OCI-LY7 (cell line): ENCODE data around the gene NATD1. TPM values are rescaled to one million over a fixed set of nuclear protein-coding genes. Genes with fewer than 3 reads are reported as not detected.

Source experiments
- BruUV-seq: library from RNA; stranded (reverse); fragments of 400-500 nt; replicated peaks from 2 replicates; lab custom pipeline; 2021; lab: Mats Ljungman, UMichigan
- CTCF ChIA-PET: fragments of 300-600 bp; sonication (Branson Sonifier 250); formaldehyde crosslinking; loops from one replicate; lab custom pipeline; 2022; ENCODE audit warnings: antibody characterized with exemption; ENCODE audit not compliant: unreplicated experiment; lab: Charles Lee
- POLR2A ChIA-PET: fragments of 300-600 bp; sonication (Branson Sonifier 250); formaldehyde crosslinking; loops from one replicate; lab custom pipeline; 2022; ENCODE audit warnings: antibody characterized with exemption; lab: Charles Lee
- DNase-seq: peaks from one replicate; pipeline ENCODE4 v3.0.0-alpha.2; 2015; ENCODE audit warnings: low spot score
- H2AFZ ChIP-seq: fragments of 200-600 bp; sonication (generic), shearing (Covaris generic); 2 replicates; pipeline ENCODE4 v1.6.1; 2014; ENCODE audit warnings: mild to moderate bottlenecking, antibody characterized with exemption, low read length, moderate library complexity
- H3K27ac ChIP-seq: fragments of 200-600 bp; sonication (generic); 2 replicates; pipeline ENCODE4 v1.5.1; 2014; ENCODE audit warnings: mixed run types, low read depth, mild to moderate bottlenecking, moderate library complexity, low read length, inconsistent platforms; ENCODE audit not compliant: poor library complexity, severe bottlenecking
- H3K36me3 ChIP-seq: fragments of 200-600 bp; sonication (generic); 2 replicates; pipeline ENCODE4 v1.6.1; 2014; ENCODE audit warnings: mild to moderate bottlenecking, antibody characterized with exemption, low read length, moderate library complexity, mixed read lengths; ENCODE audit not compliant: insufficient read depth
- H3K4me1 ChIP-seq: fragments of 200-600 bp; sonication (generic); 2 replicates; pipeline ENCODE4 v1.5.1; 2014; ENCODE audit warnings: mild to moderate bottlenecking, low read length; ENCODE audit not compliant: insufficient read depth, poor library complexity, severe bottlenecking
- H3K4me2 ChIP-seq: fragments of 200-600 bp; sonication (generic); 2 replicates; pipeline ENCODE4 v1.6.1; 2014; ENCODE audit warnings: mild to moderate bottlenecking, low read length
- H3K4me3 ChIP-seq: fragments of 200-600 bp; sonication (generic); 2 replicates; pipeline ENCODE4 v1.5.1; 2014; ENCODE audit warnings: mild to moderate bottlenecking, low read depth, low read length; ENCODE audit not compliant: poor library complexity, severe bottlenecking
- H3K79me2 ChIP-seq: fragments of 200-600 bp; sonication (generic); 2 replicates; pipeline ENCODE4 v1.6.1; 2016; ENCODE audit warnings: low read depth, mild to moderate bottlenecking, low read length, moderate library complexity, mixed read lengths; ENCODE audit not compliant: insufficient read depth
- H3K9me2 ChIP-seq: fragments of 200-600 bp; sonication (generic); 2 replicates; pipeline ENCODE4 v1.6.1; 2016; ENCODE audit warnings: mild to moderate bottlenecking, low read length, mixed read lengths; ENCODE audit not compliant: insufficient read depth
- H3K9me3 ChIP-seq: fragments of 200-600 bp; sonication (generic); 2 replicates; pipeline ENCODE4 v1.6.1; 2014; ENCODE audit warnings: mild to moderate bottlenecking, mixed run types, low read length, mixed read lengths
- H4K20me1 ChIP-seq: fragments of 200-600 bp; sonication (generic); 2 replicates; pipeline ENCODE4 v1.6.1; 2014; ENCODE audit warnings: mild to moderate bottlenecking, antibody characterized with exemption, low read length, moderate library complexity, mixed read lengths; ENCODE audit not compliant: insufficient read depth
- CTCF ChIP-seq: fragments of 200-600 bp; sonication (generic); conservative IDR thresholded peaks from 2 replicates; pipeline ENCODE4 v1.5.1; 2014; ENCODE audit warnings: mild to moderate bottlenecking, antibody characterized with exemption, low read length, moderate library complexity, mixed read lengths
- EZH2phosphoT487 ChIP-seq: fragments of 200-600 bp; sonication (generic); IDR thresholded peaks from 2 replicates; pipeline ENCODE4 v1.6.1; 2018; ENCODE audit warnings: low read depth, borderline replicate concordance, mild to moderate bottlenecking, mixed run types, antibody characterized with exemption, low read length, moderate library complexity, mixed read lengths
- intact Hi-C: fragments of 100-400 bp; cut with micrococcal nuclease; formaldehyde crosslinking; loops from one replicate; pipeline ENCODE4 v1.10.0; 2022; ENCODE audit not compliant: unreplicated experiment
- total RNA-seq, 2 experiments: library from RNA; depleted of rRNA in 1 of 2; stranded (reverse); fragments of >200 nt in 1 of 2; shearing (Covaris generic) in 1 of 2; gene quantifications; 2 replicates each; pipeline ENCODE4 v1.2.3, GENCODE V29; 2014 to 2022

Gene NATD1
- total RNA-seq, 2 experiments from 2014 or later, result 0.85 to 6.0 TPM

GRCh38 chr17:21276264-21276588 is 23.0 kb upstream of the NATD1 start:
- no TSS peak for BruUV-seq
- POLR2A ChIA-PET, result interaction anchor here (0.6 to 3.7 kb wide), 6 partner anchors 9 to 507 kb away, joined by 3 to 31 read pairs (median 4); no protein-coding TSS in a partner anchor
- Histone ChIP-seq H3K4me2 (peak overlapping the region; percentile 93), H3K9me2 (no peaks in the 10 kb centered on the region), H3K79me2 (no peaks in the 10 kb centered on the region), H4K20me1 (no peaks in the 10 kb centered on the region), H3K27ac (no peak overlapping the region), H3K36me3 (no peaks in the 10 kb centered on the region), H3K4me3 (peak overlapping the region; percentile 71), H3K4me1 (peaks cover 66% of the 10 kb centered on the region), H2AFZ (peak overlapping the region; percentile 53; the same call in 1 of the 2 replicates), H3K9me3 (no peaks in the 10 kb centered on the region)
- CTCF ChIA-PET, result interaction anchor here (0.7 to 0.8 kb wide), 2 partner anchors 8 to 110 kb away, joined by 4 read pairs; no protein-coding TSS in a partner anchor
- no peak for TF ChIP-seq EZH2phosphoT487
- peak; percentile 8; the same call in 1 of the 2 replicates for TF ChIP-seq CTCF
- DNase-seq, result no peak
- intact Hi-C loops, result no loop called here

- H3K9me3 ChIP-seq, result no peaks in the 10 kb centered on the region
- H3K27ac ChIP-seq, result no peak overlapping the region
- no peaks in the 10 kb centered on the region for H3K79me2 ChIP-seq
- H3K4me2 ChIP-seq, result peak overlapping the region; percentile 93
- CTCF ChIA-PET, result interaction anchor here (0.7 kb wide), 1 partner anchor 110 kb away, joined by 4 read pairs; no protein-coding TSS in a partner anchor
- H3K4me1 ChIP-seq, result peaks cover 61% of the 10 kb centered on the region
- 0 out of 2 replicates have a peak, but pooled peaks have one; percentile 24 for TF ChIP-seq CTCF
- TF ChIP-seq EZH2phosphoT487, result no peak
- no peaks in the 10 kb centered on the region for H3K36me3 ChIP-seq
- DNase-seq, result peak; percentile 94
- no peaks in the 10 kb centered on the region for H4K20me1 ChIP-seq
- intact Hi-C loops, result loop anchor here (1.0 kb wide), 1 partner anchor 61 kb away; the partner anchor contains the start of gene TMEM11
- peak overlapping the region; percentile 53 for H2AFZ ChIP-seq
- no peaks in the 10 kb centered on the region for H3K9me2 ChIP-seq
- TSS peak; percentile 88 for BruUV-seq
- peak overlapping the region; percentile 71 for H3K4me3 ChIP-seq
- POLR2A ChIA-PET, result interaction anchor here (0.5 to 3.7 kb wide), 8 partner anchors 8 to 1389 kb away, joined by 3 to 31 read pairs (median 4); no protein-coding TSS in a partner anchor
These were observed 22.5 kb upstream of the NATD1 start for GRCh38 chr17:21275579-21276263.
